COR-L47 (cell line): ENCODE data around the gene GSG1.
"Not testable (repeated sequence)": the region's sequence is repeated elsewhere in the genome, so short reads cannot be mapped to it uniquely, and the experiment has no call there.

Source experiments
- DNase-seq: peaks from one replicate; lab custom pipeline; 2025; lab: John Stamatoyannopoulos, UW

The GSG1 gene

DNA sequence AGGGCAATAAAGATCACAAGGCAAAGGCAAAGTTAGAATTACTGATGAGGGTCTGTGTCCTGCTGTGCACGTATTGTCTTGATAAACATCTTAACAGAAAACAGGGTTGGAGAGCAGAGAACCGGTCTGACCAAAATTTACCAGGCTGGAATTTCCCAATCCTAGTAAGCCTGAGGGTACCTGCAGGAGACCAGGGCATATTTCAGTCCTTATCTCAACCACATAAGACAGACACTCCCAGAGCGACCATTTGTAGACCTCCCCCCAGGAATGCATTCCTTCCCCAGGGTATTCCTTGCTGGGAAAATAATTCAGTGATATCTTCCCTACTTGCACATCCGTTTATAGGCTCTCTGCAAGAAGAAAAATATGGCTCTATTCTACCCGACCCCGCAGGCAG, 49.9 kb downstream of the GSG1 start:
- DNase-seq = not testable (repeated sequence)

DNA sequence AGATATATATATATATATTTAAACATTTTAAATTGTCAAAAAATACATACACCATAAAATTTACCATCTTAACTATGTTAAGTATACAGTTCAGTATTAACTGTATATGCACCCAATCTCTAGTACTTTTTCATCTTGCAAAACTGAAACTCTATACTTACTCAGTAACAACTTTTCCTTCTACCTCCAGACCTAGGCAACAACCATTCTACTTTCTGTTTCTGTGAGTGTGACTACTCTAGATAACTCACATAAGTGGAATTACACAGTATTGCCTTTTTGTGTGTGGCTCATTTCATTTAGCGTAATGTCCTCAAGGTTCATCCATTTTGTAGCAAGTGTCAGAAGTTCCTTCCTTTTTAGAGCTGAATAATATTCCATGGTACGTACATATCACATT, 51.0 kb downstream of the GSG1 start:
- DNase-seq = no peak

DNA sequence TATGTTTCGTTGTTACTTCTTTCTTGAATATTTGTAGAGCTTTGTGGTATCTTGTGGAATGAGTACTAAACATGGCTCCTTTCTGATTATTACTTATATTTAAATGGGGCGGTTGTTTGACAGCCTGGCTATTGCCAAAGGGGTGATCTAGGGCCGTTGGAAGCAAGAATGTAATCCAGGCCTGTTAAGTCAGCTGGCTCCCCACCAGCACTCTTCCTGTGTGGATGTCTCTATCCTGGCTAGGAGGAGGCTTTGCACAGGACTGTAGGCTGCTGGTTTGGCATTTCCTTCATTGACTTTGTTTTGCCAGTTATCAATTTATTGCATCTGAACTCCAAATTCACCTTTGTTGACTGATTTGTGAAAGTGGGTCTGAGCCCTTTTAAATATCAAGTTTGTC, 53.7 kb downstream of the GSG1 start:
- DNase-seq = no peak

DNA sequence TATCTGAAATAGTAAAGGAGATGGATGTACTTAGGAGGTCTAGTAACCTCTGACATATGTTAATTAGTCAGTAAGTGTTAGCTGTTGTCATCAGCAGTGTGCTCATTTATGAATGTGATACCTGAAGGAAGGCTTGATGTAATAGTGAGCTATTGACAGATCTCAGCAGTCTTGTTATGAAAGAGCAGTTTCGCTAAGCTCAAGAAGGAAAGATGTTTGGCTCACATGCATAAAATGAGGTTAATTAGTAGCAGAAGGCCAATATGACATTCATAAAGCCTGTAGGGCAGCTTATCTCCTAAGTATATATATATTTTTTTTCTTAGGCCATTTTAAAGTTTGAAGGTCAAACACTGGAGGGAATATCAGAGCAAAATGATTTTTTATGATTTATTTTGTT, 56.5 kb downstream of the GSG1 start:
- no peak for DNase-seq

DNA sequence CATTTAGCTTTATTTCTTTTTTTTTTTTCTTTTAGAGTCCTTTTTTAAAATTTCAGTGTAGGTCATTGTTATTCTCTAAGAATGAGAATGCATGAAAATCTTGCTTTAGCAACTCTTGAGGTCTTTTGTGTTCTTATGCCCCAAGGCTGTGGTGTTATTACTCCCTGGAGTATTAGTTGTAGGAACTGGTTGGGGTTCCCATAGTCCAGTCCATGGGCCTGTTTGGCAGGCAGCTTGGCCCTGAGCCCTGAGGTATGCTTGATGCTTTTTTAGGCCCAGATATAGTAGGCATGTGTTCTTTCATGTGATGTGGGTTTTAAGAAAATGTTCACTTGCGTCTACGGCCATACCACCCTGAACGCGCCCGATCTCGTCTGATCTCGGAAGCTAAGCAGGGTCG, 57.7 kb downstream of the GSG1 start:
- DNase-seq = no peak

DNA sequence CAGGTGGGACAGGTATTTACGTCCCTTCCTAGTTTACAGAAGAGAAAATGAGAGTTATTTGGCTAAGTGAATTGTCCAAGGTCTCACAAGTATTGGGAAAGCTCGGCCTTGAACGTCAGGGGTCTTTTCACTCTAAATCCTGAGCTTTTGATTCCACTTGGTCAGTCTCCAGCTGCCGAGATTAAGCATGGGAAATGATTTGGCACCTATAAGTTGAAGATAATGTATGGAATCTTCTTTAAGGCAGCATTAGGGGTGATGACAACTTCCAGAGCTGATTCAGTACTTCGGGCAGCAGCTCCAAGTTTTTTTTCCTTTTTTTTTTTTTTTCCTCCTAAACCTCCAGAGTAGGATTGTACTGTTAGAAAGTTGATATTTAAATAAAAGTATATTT, 58.6 kb downstream of the GSG1 start:
- no peak for DNase-seq

DNA sequence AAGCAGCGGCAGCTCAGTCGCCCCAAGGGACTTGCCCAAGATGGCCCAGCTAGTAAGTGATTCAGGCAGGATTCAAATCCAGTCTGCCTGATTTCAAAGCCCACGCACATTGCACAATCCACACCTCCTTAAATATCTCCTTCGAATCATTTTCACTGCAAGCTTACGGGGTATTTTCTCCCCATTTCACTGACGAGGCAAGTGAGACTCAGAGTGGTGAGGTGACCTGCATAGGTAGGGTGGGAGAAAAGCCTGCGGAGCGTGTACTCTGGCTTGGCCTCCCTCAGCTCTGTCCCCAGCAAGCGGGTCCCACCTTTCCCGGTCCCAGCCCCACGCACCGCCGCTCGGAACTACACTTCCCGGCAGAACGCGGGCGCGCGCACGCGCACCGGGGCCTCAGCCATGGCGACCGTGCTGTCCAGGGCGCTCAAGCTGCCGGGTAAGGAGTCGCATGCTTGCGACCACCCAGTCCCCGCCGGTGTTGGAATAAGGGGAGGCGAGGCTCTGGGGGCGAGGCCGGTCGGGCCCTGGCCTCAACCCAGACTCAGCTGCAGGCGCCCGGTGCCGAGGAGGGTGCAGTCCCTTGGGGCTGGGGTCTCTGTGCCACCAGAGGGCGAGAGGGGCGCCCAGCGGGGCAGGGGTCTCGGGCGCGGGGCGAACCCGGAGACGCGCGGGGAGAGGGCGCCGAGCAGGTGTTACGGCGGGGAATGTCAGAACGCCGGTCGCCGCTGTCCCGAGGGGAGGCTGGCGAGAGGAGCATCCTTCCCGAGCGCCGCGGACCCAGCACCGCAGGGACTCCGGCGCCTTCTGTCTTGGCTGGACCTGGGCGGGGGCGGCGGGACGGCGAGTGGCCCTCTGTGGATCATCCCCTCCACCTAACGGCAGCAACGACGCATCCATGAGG, 59.2 kb downstream of the GSG1 start, which contains the start of gene FAM234B:
TSS of gene FAM234B (plus strand) at position 380 of the 904 bp plus-strand sequence. CDS start at position 403, 23 bp downstream.
- DNase-seq = no peak

DNA sequence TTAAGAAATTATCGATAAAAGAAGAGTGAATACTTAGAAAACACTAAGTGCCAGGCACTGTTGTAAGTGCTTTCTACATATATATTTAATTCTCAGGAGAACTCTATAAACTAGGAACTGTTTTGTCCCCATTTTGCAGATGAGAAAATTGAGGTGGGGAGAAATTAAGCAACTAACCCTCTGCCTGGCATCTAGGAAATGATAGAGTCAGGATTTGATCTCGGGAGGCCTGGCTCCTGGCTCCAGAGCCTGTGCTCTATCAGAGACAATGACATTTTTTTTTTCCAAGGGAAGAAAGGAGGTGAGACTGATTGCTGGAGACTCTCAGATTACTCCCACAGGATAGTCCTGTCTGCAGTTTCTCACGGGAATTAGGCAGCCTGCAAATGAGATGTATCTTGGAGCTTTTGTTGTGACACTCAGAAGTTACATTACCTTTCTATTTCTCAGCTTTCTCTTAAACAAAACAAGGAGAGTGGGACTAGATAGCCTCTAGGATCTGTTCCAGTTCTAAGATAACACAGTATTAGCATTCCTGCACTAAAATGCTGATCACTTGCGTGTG, 60.7 kb downstream of the GSG1 start:
- DNase-seq = no peak

DNA sequence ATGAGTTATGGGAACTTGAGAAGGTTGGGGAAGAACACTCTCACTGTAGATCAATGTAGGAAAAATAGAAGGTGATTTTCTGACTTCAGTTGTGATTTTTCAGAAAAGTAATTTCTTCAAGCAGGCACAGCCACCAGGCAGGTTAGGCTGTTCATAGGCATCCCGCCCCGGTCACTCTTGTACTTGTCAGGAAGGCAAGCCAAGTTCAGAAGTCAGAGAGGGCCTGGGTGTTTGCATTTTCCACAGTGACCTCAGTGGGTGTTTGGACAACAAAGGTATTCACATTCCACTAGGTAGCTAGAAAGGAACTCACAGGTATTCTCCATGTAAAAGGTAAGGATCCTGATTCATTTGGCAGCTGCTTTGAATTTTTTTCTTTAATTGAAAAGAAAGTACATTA, 62.2 kb downstream of the GSG1 start:
- DNase-seq = no peak

DNA sequence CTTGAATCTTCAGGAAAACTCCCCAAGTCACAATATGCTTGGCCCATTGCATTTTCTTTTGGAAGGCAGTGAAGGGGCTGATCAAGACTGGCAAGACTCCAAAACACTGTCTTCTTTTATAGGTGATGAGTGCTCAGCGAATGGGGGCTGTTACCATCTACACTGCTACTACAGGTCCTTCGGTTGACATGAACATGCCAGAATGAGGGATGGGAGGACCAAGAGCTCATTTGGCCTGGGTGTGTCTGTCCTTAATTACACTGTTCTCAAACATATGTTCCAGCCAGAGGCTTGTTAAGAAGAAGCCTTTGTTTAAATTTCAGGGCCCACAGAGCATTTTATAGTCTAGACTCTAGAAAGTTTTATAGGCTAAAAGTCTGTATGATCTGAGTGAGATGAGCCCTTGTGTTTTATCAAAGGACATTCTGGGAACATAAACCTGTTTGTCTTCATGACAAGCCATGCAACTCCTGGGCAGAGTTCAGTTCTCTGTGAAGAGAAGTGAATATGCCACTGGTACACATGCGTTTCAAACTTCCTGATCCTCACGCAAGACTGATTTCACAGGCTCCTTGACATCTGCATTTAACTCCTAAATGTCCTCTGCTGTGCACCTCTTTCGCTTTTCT, 64.0 kb downstream of the GSG1 start:
- DNase-seq = no peak

DNA sequence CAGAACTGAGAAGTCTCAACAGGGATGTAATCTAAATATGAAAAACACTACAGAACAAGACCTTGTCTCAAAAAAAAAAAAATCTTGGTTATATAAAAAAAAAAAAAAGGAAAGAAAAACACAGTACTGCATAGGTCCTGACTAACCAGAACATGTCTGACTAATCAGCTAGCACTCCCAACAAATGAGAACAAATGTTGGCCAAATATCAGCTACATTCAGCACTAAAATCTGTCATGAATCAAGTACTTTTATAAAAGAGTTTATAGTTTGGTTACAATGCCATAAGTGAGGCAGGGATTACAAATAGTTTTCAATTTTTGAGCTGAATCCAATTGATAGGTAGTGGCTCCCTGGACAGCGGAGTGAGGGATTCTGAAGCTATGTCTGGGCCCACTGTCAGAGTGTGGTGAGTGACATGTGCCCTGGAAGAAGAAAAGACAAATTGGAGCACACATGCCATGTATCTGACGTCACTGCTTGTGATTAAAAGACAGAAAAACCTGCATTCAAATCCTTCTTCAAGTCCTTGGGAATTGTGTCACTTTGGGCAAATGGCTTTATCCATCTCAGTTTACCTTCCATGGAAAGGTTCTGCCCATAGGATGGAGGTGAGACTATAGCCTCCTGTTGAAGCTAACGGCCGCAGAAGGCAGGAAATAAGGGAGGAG, 64.8 kb downstream of the GSG1 start:
- DNase-seq = no peak

DNA sequence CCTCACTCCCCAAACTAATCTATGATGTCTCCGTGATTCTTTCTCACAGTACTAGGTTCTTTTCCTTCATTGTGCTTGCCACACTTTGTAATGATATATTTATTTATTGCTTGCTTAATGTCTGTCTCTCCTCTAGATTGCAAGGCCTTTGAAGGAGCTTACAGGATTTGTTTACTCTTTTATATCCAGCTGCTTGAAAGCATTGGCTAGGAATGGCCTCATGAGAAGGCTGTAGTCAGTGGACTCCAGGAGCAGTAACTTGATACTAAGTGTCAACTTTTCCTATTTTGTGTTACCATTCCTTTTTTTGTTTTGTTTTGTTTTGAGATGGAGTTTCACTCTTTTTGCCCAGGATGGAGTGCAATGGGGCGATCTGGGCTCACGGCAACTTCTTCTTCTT, 66.6 kb downstream of the GSG1 start:
- DNase-seq = no peak

DNA sequence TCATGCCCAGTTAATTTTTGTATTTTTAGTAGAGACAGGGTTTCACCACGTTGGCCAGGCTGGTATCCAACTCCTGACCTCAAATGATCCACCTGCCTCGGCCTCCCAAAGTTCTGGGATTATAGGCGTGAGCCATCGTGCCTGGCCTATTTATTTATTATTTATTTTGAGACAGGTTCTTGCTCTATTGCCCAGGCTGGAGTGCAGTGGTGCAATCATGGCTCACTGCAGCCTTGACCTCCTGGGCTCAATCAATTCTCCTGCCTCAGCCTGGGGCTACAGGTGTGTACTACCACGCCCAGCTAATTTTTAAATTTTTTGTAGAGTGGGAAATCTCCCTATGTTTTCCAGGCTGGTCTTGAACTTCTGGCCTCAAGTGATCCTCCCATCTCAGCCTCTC, 68.1 kb downstream of the GSG1 start:
- not testable (repeated sequence) for DNase-seq
